HG03432 (cell line): ENCODE data around the gene HSPA1L.
"Not testable (repeated sequence)": the region's sequence is repeated elsewhere in the genome, so short reads cannot be mapped to it uniquely, and the experiment has no call there.

Experiments used
- ATAC-seq: cut with Tn5 transposase; IDR thresholded peaks from one replicate; pipeline ENCODE4 v1.9.1; 2021; ENCODE audit warnings: mild to moderate bottlenecking, moderate library complexity; ENCODE audit not compliant: unreplicated experiment

HSPA1L gene

DNA sequence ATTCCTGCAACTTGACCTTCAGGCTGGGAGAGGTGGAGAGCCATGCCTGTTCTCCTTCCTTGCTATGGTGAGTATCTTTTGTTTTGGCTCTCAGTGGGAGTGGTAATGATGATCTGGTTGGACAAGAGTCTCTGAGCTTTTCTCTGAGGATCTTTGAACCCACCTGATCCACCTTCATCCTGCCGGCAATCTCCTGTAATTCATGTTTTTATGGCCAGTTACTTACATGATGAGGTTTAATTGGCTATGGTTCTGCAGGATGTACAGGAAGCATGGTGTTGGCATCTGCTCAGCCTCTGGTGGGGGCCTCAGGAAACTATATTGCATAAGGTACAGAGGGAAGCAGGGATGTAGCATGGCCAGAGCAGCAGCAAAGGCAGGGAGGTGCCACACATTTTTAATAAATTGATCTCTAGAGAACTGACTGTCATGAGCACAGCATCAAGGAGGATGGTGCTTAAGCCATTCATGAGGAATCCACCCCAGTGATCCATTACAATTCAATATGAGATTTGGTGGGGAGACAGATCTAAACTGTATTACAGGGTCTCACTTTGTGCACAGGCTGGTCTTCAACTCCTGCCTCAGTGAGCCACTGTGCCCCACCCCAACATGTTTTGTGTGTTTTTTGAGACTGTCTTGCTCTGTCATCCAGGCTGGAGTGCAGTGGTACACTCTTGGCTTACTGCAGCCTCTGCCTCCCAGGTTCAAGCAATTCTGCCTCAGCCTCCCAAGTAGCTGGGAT, 22.5 kb upstream of the HSPA1L start:
- no peak for ATAC-seq

GRCh38 chr6:31836474-31837368, 21.6 kb upstream of the HSPA1L start:
- no peak for ATAC-seq

- ATAC-seq: no peak
Observed at GRCh38 chr6:31836047-31836473, 21.0 kb upstream of the HSPA1L start.

GRCh38 chr6:31834367-31835250, 19.5 kb upstream of the HSPA1L start:
- ATAC-seq: peak; percentile 51

DNA sequence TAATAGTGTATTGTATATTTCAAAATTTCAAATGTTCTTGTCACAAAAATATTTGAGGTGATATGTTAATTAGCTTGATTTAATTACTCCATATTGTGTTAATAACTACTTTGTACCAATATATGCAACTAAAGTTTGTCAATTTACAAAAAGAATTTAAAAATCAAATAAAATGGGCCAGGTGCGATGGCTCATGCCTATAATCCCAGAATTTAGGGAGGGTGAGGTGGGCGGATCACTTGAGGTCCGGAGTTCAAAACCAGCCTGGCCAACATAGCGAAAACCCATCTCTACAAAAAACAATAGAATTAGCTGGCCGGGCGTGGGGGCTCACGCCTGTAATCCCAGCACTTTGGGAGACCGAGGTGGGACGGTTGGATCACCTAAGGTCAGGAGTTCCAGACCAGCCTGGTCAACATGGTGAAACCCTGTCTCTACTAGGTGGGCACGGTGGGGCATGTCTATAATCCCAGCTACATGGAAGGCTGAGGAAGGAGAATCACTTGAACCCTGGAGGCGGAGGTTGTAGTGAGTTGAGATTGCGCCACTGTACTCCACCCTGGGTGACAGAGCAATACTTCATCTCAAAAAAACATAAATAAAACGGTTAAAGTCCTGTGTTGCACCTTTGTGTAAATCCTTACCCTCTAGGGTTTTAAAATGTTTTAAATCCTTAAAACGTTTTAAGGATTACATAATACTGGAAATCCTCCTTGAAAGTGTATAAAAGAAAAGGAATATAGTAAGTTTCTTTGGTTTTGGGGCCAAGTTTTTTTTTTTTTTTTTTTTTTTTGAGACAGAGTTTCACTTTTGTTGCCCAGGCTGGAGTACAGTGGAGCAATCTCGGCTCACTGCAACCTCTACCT, 16.5 kb upstream of the HSPA1L start:
- ATAC-seq: no peak

DNA sequence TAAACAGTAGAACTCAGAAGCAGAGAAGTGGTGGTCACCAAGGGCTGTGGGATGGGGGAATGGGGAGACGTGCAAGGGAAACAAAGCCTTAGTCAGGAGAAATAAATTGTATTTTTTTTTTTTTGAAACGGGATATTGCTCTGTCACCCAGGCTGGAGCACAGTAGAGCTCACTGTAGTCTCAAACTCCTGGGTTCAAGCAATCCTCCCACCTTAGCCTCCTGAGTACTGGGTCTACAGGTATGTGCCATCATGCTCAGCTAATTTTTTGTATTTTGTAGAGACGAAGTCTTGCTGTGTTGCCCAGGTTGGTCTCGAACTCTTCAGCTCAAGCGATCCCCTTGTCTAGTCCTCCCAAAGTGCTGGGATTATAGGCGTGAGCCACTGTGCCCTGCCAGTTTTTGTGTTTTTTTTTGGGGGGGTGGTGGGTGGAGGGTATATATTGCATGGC, 15.8 kb upstream of the HSPA1L start:
- no peak for ATAC-seq

GRCh38 chr6:31829633-31830283, 14.7 kb upstream of the HSPA1L start:
- ATAC-seq: no peak

GRCh38 chr6:31827286-31828079, 12.4 kb upstream of the HSPA1L start, which contains the start of gene HSPA1B:
Gene HSPA1B (plus strand): TSS chr6:31827738. CDS start chr6:31827951, 213 bp downstream.
- ATAC-seq: peak; percentile 62

GRCh38 chr6:31826793-31827285, 11.8 kb upstream of the HSPA1L start:
- ATAC-seq: no peak

DNA sequence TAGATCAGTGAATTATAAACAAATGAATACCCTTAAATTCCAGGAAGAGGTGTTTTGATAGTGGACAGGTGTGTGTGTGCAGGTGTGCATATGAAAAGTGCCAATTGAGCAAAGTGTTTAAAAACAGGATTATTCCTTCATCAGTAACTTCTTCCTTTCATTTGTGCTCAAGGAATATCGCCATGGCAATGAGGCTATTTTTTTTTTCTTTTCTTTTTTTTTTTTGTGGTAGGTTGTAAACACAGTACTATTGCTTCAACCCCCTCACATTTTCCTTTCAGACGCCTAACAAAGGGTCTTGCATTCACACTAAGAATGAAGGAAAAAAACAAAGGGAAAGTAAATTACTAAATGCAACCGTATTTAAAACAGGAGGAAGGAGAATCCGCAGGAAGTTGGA, 10.5 kb upstream of the HSPA1L start:
- ATAC-seq: no peak

DNA sequence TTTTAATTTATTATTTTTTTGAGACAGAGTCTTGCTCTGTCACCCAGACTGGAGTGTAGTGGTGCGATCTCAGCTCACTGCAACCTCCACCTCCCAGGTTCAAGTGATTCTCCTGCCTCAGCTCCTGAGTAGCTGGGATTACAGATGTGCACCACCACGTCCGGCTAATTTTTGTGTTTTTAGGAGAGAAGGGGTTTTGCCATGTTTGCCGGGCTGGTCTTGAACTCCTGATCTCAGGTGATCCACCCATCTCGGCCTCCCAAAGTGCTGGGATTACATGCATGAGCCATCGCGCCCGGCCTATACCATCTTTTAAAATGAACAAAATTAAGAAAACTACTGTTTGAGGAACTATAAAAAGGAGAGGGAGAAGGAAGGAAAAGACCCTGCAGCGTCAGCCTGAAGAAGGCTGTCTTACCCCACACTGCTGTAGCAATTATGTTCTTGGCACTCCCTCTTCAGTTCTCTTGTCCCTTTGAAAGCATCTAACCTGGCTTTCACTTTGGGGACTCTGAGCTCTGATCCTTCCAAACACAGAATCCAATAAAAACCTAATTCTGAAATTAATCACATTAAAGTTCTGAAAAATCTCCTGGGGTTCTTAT, 8.6 kb upstream of the HSPA1L start:
- ATAC-seq: not testable (repeated sequence)

GRCh38 chr6:31822036-31822821, 7.1 kb upstream of the HSPA1L start:
- peak; percentile 27 for ATAC-seq

GRCh38 chr6:31821301-31822035, 6.4 kb upstream of the HSPA1L start:
- peak; percentile 48 for ATAC-seq

DNA sequence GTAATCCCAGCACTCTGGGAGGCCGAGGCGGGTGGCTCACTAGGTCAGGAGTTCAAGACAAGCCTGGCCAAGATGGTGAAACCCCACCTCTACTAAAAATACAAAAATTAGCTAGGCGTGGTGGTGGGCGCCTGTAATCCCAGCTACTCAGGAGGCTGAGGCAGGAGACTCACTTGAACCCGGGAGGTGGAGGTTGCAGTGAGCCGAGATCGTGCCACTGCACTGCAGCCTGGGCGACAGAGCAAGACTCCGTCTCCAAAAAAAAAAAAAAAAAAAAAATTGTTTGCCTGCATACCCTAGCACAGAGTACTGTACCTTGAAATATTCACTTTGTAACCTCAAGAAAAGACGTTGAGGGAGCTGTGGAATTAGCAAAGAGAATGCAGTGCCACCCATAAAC, 5.3 kb upstream of the HSPA1L start:
- not testable (repeated sequence) for ATAC-seq

GRCh38 chr6:31819871-31820299, 4.8 kb upstream of the HSPA1L start:
- no peak for ATAC-seq

DNA sequence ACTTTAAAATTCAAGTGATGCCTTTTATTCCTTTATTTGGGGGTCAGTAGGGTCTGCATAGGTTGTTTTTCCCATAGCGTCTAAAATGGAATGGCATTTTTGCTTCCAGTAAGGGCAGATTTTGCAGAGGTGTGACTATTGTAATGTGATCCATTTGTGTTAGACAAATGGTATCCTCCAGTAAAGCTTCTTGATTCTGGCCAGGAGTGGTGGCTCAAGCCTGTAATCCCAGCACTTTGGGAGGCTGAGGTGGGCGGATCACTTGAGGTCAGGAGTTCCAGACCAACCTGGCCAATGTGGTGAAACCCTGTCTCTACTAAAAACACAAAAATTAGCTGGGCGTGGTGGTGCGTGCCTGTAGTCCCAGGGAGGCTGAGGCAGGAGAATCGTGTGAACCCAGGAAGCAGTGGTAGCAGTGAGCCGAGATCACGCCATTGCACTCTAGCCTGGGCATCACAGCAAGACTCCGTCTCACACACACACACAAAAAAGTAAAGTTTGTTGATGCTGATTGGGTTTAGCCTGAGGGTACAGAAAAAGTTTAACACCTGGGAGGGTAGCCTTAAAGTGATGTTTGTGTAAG, 2.9 kb upstream of the HSPA1L start:
- not testable (repeated sequence) for ATAC-seq
